Measurements from ENCODE around the gene COPZ2. TPM values are rescaled to one million over a fixed set of nuclear protein-coding genes. Genes with fewer than 3 reads are reported as not detected.

COPZ2 gene
- total RNA-seq, 4 donors from 2014 or later, result 9.7 to 17.2 (median 12.5) TPM

- Histone ChIP-seq H3K27me3 (peaks cover 16% of the 10 kb centered on the region), H3K4me3 (no peak overlapping the region), H3K4me1 (peaks cover 14% of the 10 kb centered on the region), H3K27ac (no peak overlapping the region), H3K9me3 (no peaks in the 10 kb centered on the region), H3K36me3 (no peaks in the 10 kb centered on the region)
- 72% methylated on average over 8 of the region's 8 CpGs for WGBS
- no peak for DNase-seq (ENCODE audit: low spot score in 2 of 2)
- TF ChIP-seq POLR2A (IDR thresholded peaks at IDR 0.05), result no peak
- TF ChIP-seq EP300 (IDR thresholded peaks at IDR 0.05), result no peak
- TF ChIP-seq CTCF (IDR thresholded peaks at IDR 0.05), result no peak
- TF ChIP-seq POLR2AphosphoS5 (IDR thresholded peaks at IDR 0.05), result no peak
Observed at GRCh38 chr17:48014595-48015111, 22.9 kb downstream of the COPZ2 start.

GRCh38 chr17:48013876-48014594 is 23.6 kb downstream of the COPZ2 start:
- Histone ChIP-seq H3K4me1 (peaks cover 14% of the 10 kb centered on the region), H3K36me3 (no peaks in the 10 kb centered on the region), H3K9me3 (no peaks in the 10 kb centered on the region), H3K27ac (no peak overlapping the region), H3K27me3 (peaks cover 16% of the 10 kb centered on the region), H3K4me3 (no peak overlapping the region)
- DNase-seq (ENCODE audit: low spot score in 2 of 2), result no peak
- TF ChIP-seq CTCF (IDR thresholded peaks at IDR 0.05) (no peak), POLR2AphosphoS5 (IDR thresholded peaks at IDR 0.05) (no peak), EP300 (IDR thresholded peaks at IDR 0.05) (no peak), POLR2A (IDR thresholded peaks at IDR 0.05) (no peak)
- WGBS, result 80% methylated on average over 5 of the region's 6 CpGs

- TF ChIP-seq POLR2AphosphoS5 (IDR thresholded peaks at IDR 0.05) (no peak), POLR2A (IDR thresholded peaks at IDR 0.05) (no peak), EP300 (IDR thresholded peaks at IDR 0.05) (no peak)
- Histone ChIP-seq H3K27ac (no peak overlapping the region), H3K4me3 (peak overlapping the region; percentile 48), H3K27me3 (peaks cover 16% of the 10 kb centered on the region), H3K9me3 (no peaks in the 10 kb centered on the region), H3K4me1 (peaks cover 14% of the 10 kb centered on the region), H3K36me3 (no peaks in the 10 kb centered on the region)
- no peak for DNase-seq (ENCODE audit: low spot score in 2 of 2)
- WGBS, result 67% methylated on average over 1 of the region's 5 CpGs
Observed at GRCh38 chr17:48012654-48013053, 24.9 kb downstream of the COPZ2 start.

- DNase-seq (ENCODE audit: low spot score in 2 of 2), result no peak
- WGBS, result 1% methylated on average over 10 of the region's 34 CpGs
- Histone ChIP-seq H3K4me1 (peaks cover 14% of the 10 kb centered on the region), H3K27ac (no peak overlapping the region), H3K36me3 (no peaks in the 10 kb centered on the region), H3K27me3 (peaks cover 16% of the 10 kb centered on the region), H3K9me3 (no peaks in the 10 kb centered on the region), H3K4me3 (peak overlapping the region; percentile 48)
- TF ChIP-seq POLR2A (IDR thresholded peaks at IDR 0.05), result no peak
- TF ChIP-seq POLR2AphosphoS5 (IDR thresholded peaks at IDR 0.05), result no peak
- TF ChIP-seq CTCF (IDR thresholded peaks at IDR 0.05), result no peak
- TF ChIP-seq EP300 (IDR thresholded peaks at IDR 0.05), result no peak
Observed at GRCh38 chr17:48012151-48012520, 25.5 kb downstream of the COPZ2 start.

- Histone ChIP-seq H3K27ac (no peak overlapping the region), H3K4me3 (peak overlapping the region; percentile 48), H3K36me3 (no peaks in the 10 kb centered on the region), H3K4me1 (peaks cover 14% of the 10 kb centered on the region), H3K9me3 (no peaks in the 10 kb centered on the region), H3K27me3 (peaks cover 16% of the 10 kb centered on the region)
- WGBS, result 5% methylated on average over 23 of the region's 23 CpGs
- TF ChIP-seq POLR2A (IDR thresholded peaks at IDR 0.05) (no peak), EP300 (IDR thresholded peaks at IDR 0.05) (no peak), CTCF (IDR thresholded peaks at IDR 0.05) (peak in 1 of 2 donors; percentile 26), POLR2AphosphoS5 (IDR thresholded peaks at IDR 0.05) (no peak)
- DNase-seq (ENCODE audit: low spot score in 2 of 2), result no peak
Observed at GRCh38 chr17:48011405-48012150, 26.0 kb downstream of the COPZ2 start.

Data from suprapubic skin (tissue), 4 donors.